NCI-H1417 treated with DMSO at 0.1 percent for 48 hours (cell line): ENCODE measurements around the gene GJB3.
A peak's percentile ranks its signal among the peaks of the same experiment; 100 is the strongest.
"Not testable (repeated sequence)": the region's sequence is repeated elsewhere in the genome, so short reads cannot be mapped to it uniquely, and the experiment has no call there.

ENCODE experiments used
- DNase-seq: peaks from one replicate; lab custom pipeline; 2025; lab: John Stamatoyannopoulos, UW

The GJB3 gene

DNA sequence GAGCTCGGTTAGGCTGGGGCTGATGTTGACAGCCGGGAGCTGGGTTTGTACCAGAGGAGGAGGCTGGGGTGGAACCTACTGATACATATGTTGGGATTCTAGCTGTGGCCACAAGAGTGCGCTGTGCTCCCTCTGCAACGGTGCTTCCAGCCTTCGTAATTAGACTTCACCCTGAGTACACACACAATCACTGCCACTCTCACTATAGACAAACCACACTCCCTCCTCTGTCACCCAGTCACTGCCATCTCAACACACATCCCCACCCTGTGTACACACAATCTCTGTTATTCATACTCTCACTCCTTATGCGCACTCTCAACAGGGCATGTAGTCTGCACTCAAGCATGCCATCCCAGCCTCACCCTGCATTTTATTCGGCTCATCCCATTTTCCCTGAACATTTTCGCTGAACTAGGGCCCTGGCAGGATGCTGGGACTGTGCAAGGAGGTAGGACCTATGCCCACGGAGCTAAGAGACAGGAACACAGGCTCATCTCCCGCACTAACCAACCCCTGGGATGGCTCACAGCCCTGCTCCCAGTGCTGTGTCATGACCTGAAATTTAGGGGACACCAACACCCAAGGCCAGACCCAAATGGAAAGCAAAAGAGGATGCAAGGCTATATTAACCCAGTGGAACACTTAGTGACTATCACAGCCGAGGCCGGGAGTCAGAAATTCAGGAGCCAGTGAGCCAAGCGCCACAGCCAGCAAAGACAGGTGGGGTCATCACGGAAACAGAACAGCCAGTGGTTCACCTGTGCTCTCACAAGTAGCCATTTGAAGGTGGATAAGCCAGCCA lies 5.7 kb downstream of the GJB3 start:
- peak; percentile 43 for DNase-seq

DNA sequence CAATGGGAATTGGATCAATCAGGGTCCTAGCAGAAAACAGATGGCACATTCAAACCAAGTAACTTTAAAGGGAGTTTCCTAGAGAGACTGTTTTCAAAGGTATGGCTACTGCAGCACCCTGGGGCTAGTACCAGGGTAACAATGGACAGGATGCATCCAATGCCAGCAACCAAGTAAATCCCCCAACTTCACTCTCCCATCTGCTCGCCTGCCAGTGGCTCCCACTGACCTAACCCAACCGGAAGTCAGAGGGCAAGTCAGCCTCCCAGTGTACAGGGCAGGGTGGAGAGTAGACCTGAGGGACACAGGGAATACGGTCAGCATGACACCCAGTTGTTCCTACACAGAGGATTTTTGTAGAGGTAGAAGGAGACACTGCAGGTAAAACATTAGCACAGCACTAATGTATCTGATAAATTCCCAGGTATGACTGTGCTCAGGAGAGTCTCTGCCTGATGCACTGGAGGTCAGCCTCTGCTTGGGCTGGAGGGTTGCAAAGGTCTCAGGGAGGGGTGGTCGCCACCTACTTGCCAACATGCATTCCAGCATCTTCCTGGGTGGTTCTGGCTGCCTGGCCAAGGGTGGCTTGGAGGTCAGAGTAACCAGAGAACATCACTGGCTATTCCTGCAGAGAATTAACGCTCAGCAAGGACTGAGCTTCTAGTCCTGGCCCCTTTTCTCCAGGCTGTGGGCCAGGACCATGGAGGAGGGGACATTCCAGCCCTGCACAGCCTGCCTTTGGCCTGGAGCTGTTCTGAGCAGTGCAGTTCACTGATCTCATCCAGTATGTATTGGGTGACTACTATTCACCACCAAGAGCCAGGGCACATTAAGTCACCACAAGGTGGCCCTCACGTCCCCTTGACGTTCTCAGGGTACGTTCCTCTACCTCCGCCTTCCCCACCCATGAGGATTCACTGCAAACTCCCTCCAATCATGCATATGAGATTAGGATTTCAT lies 6.7 kb downstream of the GJB3 start:
- DNase-seq = no peak

DNA sequence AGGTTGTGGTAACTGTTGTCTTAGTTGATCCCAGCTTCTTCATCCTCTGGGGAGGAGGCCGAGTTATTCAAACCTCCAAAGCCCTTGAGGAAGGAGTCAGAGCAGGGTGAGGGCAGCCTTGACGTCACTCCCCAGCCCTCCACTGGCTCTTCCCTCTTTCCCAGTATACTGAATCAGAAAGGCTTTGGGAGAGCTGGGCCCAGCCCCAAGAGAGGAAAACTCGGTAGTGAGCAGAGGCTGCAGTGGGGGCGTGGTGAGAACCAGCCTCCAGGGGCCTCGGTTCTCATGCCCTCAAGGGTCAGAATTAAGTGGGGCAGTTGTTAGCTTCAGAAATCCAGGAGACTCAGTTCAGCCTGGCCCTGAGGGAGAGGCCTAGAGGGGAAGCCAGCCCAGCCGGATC lies 10.0 kb downstream of the GJB3 start:
- no peak for DNase-seq

DNA sequence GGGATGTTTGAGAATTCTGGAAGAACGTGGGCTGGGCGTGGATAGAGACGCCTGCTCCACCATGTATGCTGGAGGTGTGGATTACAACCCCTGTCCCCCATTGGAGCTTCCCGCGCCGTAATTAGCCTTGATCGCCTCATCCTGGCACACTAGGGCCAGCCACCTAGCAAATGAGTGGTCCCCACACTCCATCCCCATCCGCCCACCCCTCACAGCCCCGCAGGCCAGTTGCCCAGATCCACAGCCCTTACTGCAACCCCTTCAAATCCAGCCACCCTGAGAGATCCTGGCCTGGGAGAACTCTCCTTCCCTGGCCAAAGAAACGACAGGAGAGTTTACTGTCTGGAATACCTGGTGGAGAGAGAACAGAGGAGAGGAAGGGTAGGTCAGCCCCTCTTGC lies 11.4 kb downstream of the GJB3 start:
- DNase-seq = no peak

DNA sequence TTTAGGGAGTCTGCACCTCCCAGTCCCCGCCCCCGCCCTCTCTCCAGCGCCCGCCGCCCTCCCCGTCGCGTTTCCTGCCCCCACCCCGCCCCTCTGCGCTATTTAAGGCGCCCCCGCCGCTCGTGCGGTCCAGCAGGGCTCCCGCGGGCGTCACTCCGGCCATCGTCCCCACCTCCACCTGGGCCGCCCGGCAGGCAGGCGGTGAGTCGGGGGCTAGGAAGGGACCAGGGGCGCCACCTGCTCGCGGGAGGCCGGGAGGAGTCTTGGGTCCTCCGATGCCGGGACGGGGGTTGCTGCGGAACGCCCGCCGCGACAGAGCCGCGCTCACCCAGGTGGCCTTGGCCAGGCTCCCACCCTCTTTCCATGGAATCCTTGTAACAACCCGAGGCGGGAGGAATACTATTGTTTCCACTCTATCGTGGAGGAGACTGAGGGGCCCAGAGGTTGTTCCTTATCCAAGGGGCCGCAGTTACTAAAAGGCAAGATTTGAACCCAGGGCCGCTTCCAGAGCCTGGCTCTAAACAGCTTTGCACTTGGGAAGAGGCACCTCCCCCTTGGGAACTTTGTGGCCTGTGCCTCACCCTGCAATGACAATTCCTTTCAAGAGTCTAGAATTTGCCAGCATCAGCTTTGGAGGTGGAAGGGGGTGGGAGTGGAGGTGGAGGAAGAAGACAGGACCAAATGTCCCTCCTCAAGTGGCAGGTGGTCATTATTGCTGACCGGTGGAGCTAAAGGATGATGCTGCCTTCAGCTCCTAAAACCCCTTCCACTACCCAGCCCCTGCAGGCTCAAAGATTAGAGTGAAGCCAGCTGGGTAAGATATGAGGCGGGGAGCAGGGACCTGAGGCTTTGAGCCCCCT lies 12.1 kb downstream of the GJB3 start, which contains the start of gene GJA4:
Gene GJA4, plus strand, starts transcription at position 132 of the 860 bp plus-strand sequence. CDS start 1,215 bp downstream, outside the sequence.
- no peak for DNase-seq

DNA sequence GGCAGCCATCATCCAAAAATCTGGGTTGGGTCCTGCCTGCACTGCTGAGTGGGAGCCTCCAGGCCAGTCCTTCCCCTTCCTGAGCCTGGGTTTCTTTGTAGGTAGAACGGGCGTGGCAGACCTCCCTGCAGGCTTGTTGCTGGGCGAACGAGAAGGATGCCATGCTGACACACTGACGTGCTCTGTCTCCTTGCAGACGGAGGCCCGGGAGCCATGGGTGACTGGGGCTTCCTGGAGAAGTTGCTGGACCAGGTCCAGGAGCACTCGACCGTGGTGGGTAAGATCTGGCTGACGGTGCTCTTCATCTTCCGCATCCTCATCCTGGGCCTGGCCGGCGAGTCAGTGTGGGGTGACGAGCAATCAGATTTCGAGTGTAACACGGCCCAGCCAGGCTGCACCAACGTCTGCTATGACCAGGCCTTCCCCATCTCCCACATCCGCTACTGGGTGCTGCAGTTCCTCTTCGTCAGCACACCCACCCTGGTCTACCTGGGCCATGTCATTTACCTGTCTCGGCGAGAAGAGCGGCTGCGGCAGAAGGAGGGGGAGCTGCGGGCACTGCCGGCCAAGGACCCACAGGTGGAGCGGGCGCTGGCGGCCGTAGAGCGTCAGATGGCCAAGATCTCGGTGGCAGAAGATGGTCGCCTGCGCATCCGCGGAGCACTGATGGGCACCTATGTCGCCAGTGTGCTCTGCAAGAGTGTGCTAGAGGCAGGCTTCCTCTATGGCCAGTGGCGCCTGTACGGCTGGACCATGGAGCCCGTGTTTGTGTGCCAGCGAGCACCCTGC lies 13.2 kb downstream of the GJB3 start:
- DNase-seq = no peak

DNA sequence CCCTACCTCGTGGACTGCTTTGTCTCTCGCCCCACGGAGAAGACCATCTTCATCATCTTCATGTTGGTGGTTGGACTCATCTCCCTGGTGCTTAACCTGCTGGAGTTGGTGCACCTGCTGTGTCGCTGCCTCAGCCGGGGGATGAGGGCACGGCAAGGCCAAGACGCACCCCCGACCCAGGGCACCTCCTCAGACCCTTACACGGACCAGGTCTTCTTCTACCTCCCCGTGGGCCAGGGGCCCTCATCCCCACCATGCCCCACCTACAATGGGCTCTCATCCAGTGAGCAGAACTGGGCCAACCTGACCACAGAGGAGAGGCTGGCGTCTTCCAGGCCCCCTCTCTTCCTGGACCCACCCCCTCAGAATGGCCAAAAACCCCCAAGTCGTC lies 13.8 kb downstream of the GJB3 start:
- DNase-seq = no peak

DNA sequence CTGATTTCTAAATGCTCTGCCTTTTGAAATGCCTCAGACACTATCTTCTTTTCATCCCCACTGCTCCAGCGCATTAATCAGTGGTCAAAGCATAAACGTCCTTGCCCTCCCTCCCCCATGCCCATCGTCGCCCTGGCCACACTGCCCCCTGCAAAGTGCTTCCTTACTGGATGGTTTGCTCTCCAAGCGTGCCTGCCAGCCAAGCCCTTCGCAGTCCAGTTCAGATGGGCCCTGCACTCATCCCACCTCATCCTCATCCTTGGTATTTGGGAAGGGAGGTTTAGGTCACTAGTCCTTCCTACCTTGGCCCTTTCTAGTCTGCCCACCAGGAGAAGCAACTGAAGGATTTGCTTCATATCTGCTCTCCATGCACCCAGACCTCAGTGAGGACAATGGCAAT lies 14.9 kb downstream of the GJB3 start:
- DNase-seq = no peak

DNA sequence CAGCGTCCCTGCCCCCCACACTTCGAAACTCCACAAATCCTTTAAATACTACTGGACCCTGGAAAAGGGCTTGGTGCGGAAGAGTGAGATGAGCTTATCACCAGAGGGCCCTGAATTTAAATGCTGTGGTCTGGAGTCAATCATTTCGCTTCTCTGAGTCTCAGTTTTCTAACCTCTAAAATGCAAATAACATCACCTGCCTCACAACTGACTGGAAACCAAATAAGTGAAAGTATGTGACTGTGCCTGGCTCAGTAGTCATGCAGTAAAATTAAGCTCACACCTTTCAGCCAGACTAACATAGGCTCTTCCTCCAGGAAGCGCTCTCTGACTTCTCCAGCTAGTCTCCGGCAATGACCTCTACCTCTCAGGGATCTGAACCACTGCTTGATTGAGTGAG lies 16.0 kb downstream of the GJB3 start:
- DNase-seq = no peak

DNA sequence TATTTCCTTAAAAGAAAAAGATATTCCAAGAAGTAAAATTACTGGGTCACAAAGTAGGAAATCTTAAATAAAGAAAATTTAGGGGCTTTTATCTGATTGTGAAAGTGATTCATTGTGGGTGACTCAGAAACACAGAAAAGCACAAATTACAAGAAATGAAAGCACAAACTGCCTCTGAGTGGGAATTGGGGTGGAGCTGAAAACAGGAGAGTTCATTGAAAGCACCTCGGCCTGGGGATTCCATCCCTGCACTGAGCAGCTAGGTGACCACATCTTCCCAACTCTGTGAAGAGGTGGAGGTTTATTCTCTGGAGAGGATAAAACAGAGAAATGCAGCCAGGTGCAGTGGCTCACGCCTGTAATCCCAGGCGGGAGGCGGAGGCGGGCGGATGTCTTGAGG lies 19.2 kb downstream of the GJB3 start:
- no peak for DNase-seq

DNA sequence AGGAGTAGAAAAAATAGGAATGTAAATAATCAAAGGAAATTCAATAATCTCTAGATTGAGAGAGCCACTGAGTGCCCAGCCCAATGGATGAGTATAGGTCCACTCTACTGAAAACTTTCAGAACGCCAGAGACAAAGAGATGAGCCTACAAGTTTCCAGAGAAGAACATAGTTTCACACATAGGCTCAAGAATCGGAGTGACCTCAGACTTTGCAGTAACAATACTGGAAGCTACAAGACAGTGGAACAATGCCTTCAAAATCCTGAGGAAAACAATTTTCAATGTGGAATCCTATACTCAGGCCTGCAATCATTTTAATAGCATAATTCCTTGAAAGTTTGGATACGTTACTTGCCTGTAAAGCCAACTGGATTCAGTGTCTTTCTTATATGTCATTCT lies 22.8 kb downstream of the GJB3 start:
- no peak for DNase-seq

DNA sequence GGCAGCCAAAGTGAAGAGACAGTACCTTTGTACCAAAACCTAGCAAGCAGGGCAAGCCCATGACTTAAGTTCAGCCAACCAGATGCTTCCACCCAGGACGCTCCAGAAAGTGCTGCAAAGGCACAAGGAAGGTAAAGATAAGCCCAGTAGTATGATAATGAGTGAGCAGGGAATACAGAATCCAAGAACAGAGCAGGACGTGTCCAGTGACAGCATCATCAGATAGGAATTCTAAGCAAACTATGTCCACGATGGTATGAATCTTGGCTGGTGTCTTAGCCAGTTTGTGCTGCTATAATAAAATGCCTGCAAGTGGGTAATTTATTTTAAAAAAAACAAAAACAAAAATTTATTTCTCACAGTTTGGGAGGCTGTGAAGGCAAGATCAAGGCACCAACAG lies 25.4 kb downstream of the GJB3 start:
- no peak for DNase-seq

DNA sequence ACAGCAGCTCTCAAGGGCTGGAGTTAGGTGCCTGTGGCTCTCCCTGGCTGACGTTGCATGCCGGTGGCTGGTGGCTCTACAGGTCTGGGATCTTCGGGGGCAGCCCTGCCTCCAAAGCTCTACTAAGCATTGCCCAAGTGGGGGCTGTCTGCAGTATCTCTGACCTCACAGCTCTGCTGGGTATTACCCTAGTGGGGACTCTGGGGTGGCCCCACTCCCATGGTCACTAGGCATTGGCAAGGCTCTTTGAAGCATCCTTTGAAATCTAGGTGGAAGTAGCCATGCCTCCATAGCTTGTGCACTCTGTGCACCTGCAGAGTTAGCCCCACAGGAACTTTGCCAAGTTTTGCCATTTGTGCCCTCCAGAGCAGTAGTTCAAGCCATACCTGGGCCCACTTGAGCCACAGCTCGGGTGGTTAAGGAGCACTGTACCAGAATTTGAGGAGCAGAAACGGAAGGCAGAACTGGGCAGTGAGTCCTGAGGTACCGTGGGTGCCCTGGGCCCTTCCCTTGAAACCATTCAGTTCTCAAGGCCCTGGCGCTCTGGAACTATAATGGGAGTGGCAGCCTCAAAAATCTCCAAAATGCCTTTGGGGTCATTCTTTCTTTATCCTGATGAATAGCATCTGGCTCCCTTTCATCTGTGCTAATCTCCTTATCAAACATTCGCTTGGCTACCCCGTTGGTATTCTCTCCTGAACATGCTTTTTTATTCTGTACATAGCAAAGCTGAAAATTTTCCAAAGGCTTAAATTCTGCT lies 27.2 kb downstream of the GJB3 start:
- DNase-seq = no peak

DNA sequence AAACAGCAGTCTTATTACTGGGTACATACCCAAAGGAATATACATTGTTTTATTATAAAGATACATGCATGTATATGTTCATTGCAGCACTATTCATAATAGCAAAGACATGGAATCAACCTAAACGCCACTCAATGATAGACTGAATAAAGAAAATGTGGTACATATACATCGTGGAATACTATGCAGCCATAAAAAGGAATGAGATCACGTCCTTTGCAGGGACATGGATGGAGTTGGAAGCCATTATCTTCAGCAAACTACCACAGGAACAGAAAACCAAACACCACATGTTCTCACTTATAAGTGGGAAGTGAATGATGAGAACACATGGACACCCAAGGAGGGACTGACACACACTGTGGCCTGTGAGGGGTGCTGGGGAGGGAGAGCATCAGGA lies 29.8 kb downstream of the GJB3 start:
- DNase-seq = not testable (repeated sequence)

DNA sequence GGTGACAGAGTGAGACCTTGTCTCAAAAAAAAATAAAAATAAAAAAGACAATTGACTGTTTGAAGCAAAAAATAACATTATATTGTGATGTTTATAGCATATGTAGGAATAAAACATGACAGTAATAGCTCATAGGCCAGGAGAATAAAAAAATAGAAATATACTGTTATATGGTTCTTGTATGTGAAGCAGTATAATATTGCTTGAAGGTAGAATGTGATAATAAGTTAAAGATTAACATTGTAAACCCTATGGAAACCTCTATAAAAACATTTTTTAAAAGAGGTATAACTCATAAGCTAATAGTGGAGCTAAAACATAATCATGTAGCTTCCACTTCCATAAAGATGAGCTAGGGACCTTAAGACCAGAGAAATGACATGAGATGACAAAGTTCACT lies 35.3 kb downstream of the GJB3 start:
- no peak for DNase-seq

DNA sequence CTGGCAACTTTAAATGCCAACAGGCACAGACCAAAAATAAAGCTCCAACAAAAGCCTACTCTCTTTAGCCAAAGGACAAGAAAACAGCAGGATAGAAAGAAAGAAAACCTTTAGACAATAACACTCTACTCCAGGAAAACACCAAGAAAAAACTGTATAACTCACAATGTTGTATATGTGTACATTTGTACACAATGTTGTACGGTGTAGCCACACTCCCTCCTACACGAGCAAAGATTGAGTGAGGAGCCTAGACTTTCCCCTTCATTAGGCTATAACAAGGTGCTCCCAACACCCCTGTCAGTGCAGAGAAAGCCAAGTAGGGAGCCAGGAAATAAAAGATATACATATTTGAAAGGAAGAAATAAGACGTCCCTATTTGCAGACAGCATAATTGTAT lies 35.8 kb downstream of the GJB3 start:
- DNase-seq = no peak

DNA sequence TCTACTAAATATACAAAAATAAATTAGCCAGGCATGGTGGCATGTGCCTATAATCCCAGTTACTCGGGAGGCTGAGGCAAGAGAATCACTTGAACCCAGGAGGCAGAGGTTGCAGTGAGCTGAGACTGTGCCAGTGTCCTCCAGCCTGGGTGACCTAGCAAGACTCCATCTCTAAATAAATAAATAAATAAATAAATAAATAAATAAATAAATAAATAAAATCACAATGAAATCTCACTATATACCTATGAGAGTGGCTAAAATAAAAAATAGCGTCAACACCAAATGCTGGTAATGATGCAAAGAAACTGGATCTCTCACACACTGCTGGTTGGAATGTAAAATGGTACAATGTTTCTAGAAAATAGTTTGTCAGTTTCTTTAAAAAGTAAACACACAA lies 37.8 kb downstream of the GJB3 start:
- DNase-seq = not testable (repeated sequence)

DNA sequence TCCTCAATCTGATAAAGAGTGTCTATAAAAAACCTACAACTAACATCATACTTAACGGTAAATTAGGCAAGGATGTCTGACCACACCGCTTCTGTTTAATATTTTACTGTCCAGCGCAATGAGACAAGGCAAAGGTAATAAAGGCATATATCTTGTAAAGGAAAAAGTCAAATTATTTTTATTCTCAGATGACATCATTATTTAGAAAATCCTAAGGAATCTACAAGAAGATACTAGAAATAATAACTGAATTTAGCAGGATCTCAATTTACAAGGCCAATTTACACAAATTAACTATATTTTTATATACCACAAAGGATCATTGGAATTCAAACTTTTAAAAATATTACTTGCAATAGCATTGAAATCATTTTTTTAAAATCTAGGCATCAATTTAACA lies 41.2 kb downstream of the GJB3 start:
- no peak for DNase-seq

DNA sequence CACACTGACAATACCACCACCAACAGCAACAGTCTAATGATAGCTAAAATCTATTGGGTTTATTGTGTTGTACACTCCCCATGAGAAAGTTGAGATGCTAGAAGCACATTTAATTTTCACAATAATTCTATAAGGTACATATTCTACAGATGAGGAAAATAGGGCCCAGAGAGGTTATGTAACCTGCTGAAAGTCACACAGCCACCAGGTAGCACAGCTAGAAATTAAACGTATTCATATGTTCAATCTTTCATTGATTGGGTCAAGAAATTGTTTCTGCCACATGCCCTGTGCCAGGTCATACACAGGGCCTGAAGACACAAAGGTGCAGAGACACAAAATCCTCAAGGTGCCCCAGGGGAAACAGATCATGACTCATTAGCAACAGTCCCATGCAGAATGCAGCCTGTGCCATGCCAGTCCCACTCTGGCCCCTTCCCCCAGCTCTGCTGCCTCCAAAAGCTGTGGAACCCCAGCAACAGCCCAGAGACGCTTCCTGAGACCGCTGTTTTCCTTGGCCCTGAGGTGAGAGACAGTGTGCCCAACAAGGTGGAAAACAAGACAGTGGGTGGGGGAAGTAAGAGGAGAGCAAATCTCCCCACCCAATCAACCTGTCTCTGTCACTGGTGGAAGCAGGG lies 43.9 kb downstream of the GJB3 start:
- DNase-seq = no peak
